Measurements from ENCODE around the gene STAC3. TPM values are rescaled to one million over a fixed set of nuclear protein-coding genes. Genes with fewer than 3 reads are reported as not detected.

Gene STAC3
- polyA plus RNA-seq, 3 donors, result 4.3 to 9.6 (median 7.8) TPM

- DNase-seq, result no peak
These were observed 27.5 kb downstream of the STAC3 start for GRCh38 chr12:57223191-57224165.

GRCh38 chr12:57222286-57223190, 28.4 kb downstream of the STAC3 start:
- DNase-seq, result no peak

- DNase-seq, result no peak
These were observed 29.6 kb downstream of the STAC3 start for GRCh38 chr12:57221169-57221917.

GRCh38 chr12:57220770-57221168, 30.2 kb downstream of the STAC3 start:
- no peak for DNase-seq

- no peak for DNase-seq
These were observed 30.8 kb downstream of the STAC3 start for GRCh38 chr12:57219993-57220754.

GRCh38 chr12:57219205-57219992, 31.6 kb downstream of the STAC3 start:
- no peak for DNase-seq

- DNase-seq, result no peak
These were observed 32.7 kb downstream of the STAC3 start for GRCh38 chr12:57218030-57218853.

GRCh38 chr12:57216921-57217879, 33.8 kb downstream of the STAC3 start:
- no peak for DNase-seq

GRCh38 chr12:57216014-57216911, 34.7 kb downstream of the STAC3 start, which contains the start of gene NXPH4:
TSS of gene NXPH4 (plus strand) at chr12:57216794. CDS start at chr12:57216970, 176 bp downstream.
- DNase-seq, result no peak

- no peak for DNase-seq
These were observed 35.3 kb downstream of the STAC3 start for GRCh38 chr12:57215668-57216013.

GRCh38 chr12:57215065-57215464, 35.9 kb downstream of the STAC3 start:
- no peak for DNase-seq

GRCh38 chr12:57214398-57214781, 36.6 kb downstream of the STAC3 start:
- no peak for DNase-seq

- DNase-seq, result no peak
These were observed 37.1 kb downstream of the STAC3 start for GRCh38 chr12:57213763-57214397.

- peak; percentile 82 for DNase-seq
These were observed 37.8 kb downstream of the STAC3 start for GRCh38 chr12:57213058-57213715.

- DNase-seq, result no peak
These were observed 38.3 kb downstream of the STAC3 start for GRCh38 chr12:57212701-57213057.
